ENCODE results near the gene DTX1. TPM values are rescaled to one million over a fixed set of nuclear protein-coding genes. Genes with fewer than 3 reads are reported as not detected.

The DTX1 gene
- total and polyA plus RNA-seq, 2 of the 8 experiments (the other 6 are each of a cell fraction or from before 2014, with no cell fraction given) = 4.7 to 6.9 TPM

GRCh38 chr12:113083863-113084435, 27.4 kb downstream of the DTX1 start:
- Histone ChIP-seq H3K4ac (replicated peaks; ENCODE audit: insufficient read length, low read depth, low read length) (no peak overlapping the region), H4K20me1 (replicated peaks in 1 of 2; ENCODE audit: control insufficient read depth in 1 of 2, insufficient read depth in 2 of 2, low read length in 2 of 2) (no peaks in the 10 kb centered on the region), H3K27ac (ENCODE audit: low read depth, low read length) (no peak overlapping the region), H4K8ac (ENCODE audit: extremely low read depth, insufficient read depth, low read length) (no peak overlapping the region), H3K4me3 (ENCODE audit: extremely low read depth in 1 of 4, insufficient read depth in 2 of 4, low read depth in 3 of 4, low read length in 4 of 4) (no peak overlapping the region), H2AK5ac (ENCODE audit: low read depth, low read length) (no peak overlapping the region), H3K14ac (ENCODE audit: insufficient read length) (no peak overlapping the region), H4K5ac (ENCODE audit: insufficient read length, low read depth, low read length) (no peak overlapping the region), H3K56ac (replicated peaks; ENCODE audit: insufficient read length, low read depth, low read length) (no peak overlapping the region), H3K23me2 (ENCODE audit: low read depth, low read length) (no peaks in the 10 kb centered on the region; the same call in 1 of the 2 replicates), H3K9me3 (ENCODE audit: insufficient read depth in 2 of 2, low read depth in 1 of 2, low read length in 1 of 2) (no peaks in the 10 kb centered on the region), H4K91ac (replicated peaks; ENCODE audit: insufficient read length, low read length) (no peak overlapping the region), H2BK20ac (ENCODE audit: low read length) (no peak overlapping the region), H3K23ac (ENCODE audit: insufficient read length) (no peak overlapping the region), H3K18ac (ENCODE audit: extremely low read depth, low read length) (no peak overlapping the region), H2BK15ac (ENCODE audit: low read length) (no peak overlapping the region), H3K27me3 (replicated peaks in 1 of 4; ENCODE audit: control insufficient read depth in 3 of 4, extremely low read depth in 1 of 4, insufficient read depth in 3 of 4, low read length in 3 of 4) (peaks cover 0 to under 1% (median under 1%) of the 10 kb centered on the region in 4 experiments; a peak in 5 of 7 replicates), H3K36me3 (ENCODE audit: control insufficient read depth in 2 of 4, insufficient read depth in 4 of 4, low read length in 3 of 4) (no peaks in the 10 kb centered on the region), H3K79me2 (ENCODE audit: control insufficient read depth in 1 of 2, insufficient read depth in 2 of 2, low read length in 2 of 2) (no peaks in the 10 kb centered on the region), H3K9ac (replicated peaks in 1 of 4; ENCODE audit: extremely low read depth in 1 of 4, low read depth in 3 of 4, low read length in 3 of 4) (no peak overlapping the region), H3K79me1 (ENCODE audit: low read depth, low read length) (no peaks in the 10 kb centered on the region), H2BK12ac (ENCODE audit: low read depth, low read length) (no peak overlapping the region), H2BK120ac (replicated peaks; ENCODE audit: low read depth, low read length) (no peak overlapping the region), H2BK5ac (ENCODE audit: low read depth, low read length) (no peak overlapping the region), H3K4me1 (replicated peaks in 1 of 4; ENCODE audit: control insufficient read depth in 3 of 4, insufficient read depth in 4 of 4, low read length in 3 of 4) (peaks cover 0 to 8% (median 7%) of the 10 kb centered on the region in 4 experiments; a peak in 5 of 7 replicates), H2AFZ (ENCODE audit: low read length) (no peak overlapping the region), H3K4me2 (ENCODE audit: insufficient read depth in 1 of 2, low read depth in 2 of 2, low read length in 2 of 2) (no peak overlapping the region)
- FAIRE-seq (no peak), DNase-seq (ENCODE audit: low read depth in 1 of 2, low spot score in 2 of 2) (no peak)
- 93% methylated on average over 10 of the region's 11 CpGs; no CpG with 5 or more reads in 1 of the 2 experiments for WGBS, 2 experiments (ENCODE audit: extremely low coverage in 1 of 2, insufficient coverage in 1 of 2, insufficient read length in 1 of 2, insufficient replicate concordance in 2 of 2, low coverage in 1 of 2, low lambda C conversion rate in 2 of 2, missing lambda C conversion rate in 1 of 2)
- TF ChIP-seq NRF1 (IDR thresholded peaks at IDR 0.05; ENCODE audit: low read depth, low read length) (no peak), CHD2 (IDR thresholded peaks at IDR 0.05; ENCODE audit: low read length) (no peak), GABPA (IDR thresholded peaks at IDR 0.05; ENCODE audit: borderline replicate concordance, insufficient read depth, low read length) (no peak), HDAC6 (IDR thresholded peaks at IDR 0.05; ENCODE audit: low read depth, low read length) (no peak), TAF1 (IDR thresholded peaks at IDR 0.05; ENCODE audit: low read depth, low read length) (no peak)
- POLR2A ChIA-PET (ENCODE audit: partially characterized antibody) = interaction anchor here (1.1 kb wide), 1 partner anchor 21 kb away, joined by 3 read pairs; no protein-coding TSS in a partner anchor
- CTCF ChIA-PET (ENCODE audit: partially characterized antibody) = interaction anchor here (1.1 to 1.8 kb wide), 3 partner anchors 9 to 91 kb away, joined by 4 to 10 read pairs (median 5); no protein-coding TSS in a partner anchor
